Metanephros (tissue), 1 donor: ENCODE results near the gene PACSIN2. TPM values are rescaled to one million over a fixed set of nuclear protein-coding genes. Genes with fewer than 3 reads are reported as not detected.

Experiments used
- total RNA-seq: library from RNA; depleted of rRNA; stranded (reverse); fragments of >200 nt; gene quantifications from one replicate; pipeline ENCODE4 v1.2.3, GENCODE V29; 2014

Gene PACSIN2, protein sequence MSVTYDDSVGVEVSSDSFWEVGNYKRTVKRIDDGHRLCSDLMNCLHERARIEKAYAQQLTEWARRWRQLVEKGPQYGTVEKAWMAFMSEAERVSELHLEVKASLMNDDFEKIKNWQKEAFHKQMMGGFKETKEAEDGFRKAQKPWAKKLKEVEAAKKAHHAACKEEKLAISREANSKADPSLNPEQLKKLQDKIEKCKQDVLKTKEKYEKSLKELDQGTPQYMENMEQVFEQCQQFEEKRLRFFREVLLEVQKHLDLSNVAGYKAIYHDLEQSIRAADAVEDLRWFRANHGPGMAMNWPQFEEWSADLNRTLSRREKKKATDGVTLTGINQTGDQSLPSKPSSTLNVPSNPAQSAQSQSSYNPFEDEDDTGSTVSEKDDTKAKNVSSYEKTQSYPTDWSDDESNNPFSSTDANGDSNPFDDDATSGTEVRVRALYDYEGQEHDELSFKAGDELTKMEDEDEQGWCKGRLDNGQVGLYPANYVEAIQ
- total RNA-seq = 40.3 TPM

DNA sequence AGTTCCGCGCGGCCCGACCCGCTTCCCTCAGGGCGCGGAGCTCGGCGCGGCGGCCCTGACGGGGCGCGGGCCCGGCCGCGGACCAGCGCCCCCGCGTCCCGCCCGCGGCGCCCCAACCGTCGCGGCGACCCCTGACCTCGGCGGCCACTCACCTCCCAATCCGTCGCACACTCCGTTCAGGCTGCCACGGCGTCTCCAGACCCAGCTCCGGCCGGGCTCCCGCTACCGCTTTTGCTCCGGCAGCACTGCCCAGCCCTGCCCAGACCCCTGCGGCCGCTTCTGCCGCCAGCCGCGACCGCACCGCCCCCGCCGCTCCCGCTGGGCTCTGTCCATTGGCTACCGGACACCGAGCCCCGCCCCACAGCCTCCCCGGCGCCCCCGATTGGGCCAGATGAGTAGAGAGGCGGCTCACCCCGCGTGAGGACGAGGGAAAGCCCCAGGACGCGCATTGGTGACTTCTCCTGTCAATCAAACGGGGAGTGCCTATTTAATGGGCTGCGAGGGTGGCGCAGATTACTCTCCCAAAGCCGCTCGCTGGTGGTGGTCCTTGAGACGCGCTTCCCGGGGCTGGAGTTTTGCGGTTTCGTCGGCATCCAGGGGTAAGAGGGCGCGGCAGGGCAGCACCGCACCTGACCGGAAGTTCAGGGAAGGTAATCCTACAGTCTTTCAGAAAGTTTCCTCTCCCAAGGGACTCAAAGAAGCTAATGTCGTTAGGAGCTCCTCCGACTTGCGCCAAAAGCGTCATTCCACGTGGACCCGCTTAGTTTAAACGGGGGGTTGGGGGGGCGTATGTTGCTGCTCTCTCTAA lies at the start of gene PACSIN2:
PACSIN2 (minus strand) TSS at position 281 of the 808 bp plus-strand sequence. CDS start 103,069 bp downstream, outside the sequence.

DNA sequence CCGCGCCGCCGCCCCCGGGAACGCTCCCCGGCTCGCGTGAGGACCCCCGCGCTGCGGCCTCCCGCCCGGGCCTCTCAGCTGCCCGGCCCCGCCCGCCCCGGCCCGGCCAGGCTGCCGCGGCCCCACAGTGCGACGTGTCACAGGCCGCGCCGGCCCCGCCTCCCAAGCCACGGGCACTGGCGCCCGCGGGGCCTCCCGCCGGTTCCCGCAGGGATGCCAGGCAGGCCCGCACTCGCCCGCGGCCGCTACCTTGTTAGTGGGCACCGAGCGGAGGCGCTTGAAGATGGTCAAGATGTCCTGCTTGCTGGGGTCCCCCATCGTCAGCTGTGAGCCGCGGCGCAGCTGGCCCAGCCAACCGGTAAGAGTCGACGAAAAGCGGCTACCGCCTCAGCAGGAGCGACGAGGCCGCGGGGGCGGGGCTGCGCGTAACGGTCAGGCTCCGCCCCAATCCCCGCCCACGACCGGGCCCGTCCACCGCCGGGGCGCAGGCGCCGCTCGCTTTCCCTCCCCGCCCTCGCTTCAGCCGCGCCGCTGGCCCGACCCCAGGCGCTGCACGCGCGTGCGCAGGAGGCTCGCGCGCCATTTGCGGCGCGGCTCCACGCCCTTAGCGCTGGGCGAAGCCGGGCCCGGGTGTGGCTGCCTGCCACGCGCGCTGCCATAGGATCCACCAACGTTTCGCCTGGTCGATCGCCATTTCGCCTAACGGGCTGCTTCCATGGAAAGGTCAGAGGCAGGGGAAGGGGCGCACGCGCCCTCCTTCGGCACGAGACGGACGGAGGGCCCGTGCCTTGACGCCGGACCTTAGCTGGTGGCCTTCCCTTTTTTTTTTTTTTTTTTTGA lies 157.9 kb downstream of the PACSIN2 start, which contains the start of gene ARFGAP3:
ARFGAP3 (minus strand) TSS at position 409 of the 840 bp plus-strand sequence; CDS start at position 318, 91 bp downstream.

Other genes with a start within 250 kb of the PACSIN2 start
- 34.7 TPM for gene ARFGAP3, start 157.9 kb downstream of the PACSIN2 start, total RNA-seq
- 11.1 TPM for gene TTLL1, start 74.2 kb upstream of the PACSIN2 start, total RNA-seq
- gene BIK, start 95.6 kb upstream of the PACSIN2 start, total RNA-seq = 1.1 TPM
- gene MCAT, start 128.2 kb upstream of the PACSIN2 start, total RNA-seq = 18.2 TPM
- gene TSPO, start 136.4 kb upstream of the PACSIN2 start, total RNA-seq = 76.8 TPM
- 29.5 TPM for gene TTLL12, start 172.0 kb upstream of the PACSIN2 start, total RNA-seq